OCI-LY3 (cell line): Measurements from ENCODE around the gene EGR2.
A peak's percentile ranks its signal among the peaks of the same experiment; 100 is the strongest.

Experiments used
- H2AFZ ChIP-seq: fragments of 200-600, 300-600 bp; shearing (Covaris generic); 2 replicates; pipeline ENCODE4 v1.6.0; 2014; ENCODE audit warnings: antibody characterized with exemption, low read depth, low read length
- H3K27ac ChIP-seq: fragments of 200-600, 300-600 bp; sonication (generic); 2 replicates; pipeline ENCODE4 v1.5.1; 2014; ENCODE audit warnings: mild to moderate bottlenecking, low read length, moderate library complexity, mixed read lengths
- H3K27me3 ChIP-seq: fragments of 200-600, 300-600 bp; sonication (generic); 2 replicates; pipeline ENCODE4 v1.6.1; 2014; ENCODE audit warnings: low read depth, low read length, mixed read lengths
- H3K36me3 ChIP-seq: fragments of 200-600, 300-600 bp; sonication (generic); replicated peaks from 2 replicates; pipeline ENCODE3; 2014; ENCODE audit warnings: low read depth, low read length, mixed read lengths
- H3K4me1 ChIP-seq: fragments of 300-600, 200-600 bp; sonication (generic); 2 replicates; pipeline ENCODE4 v1.6.1; 2014; ENCODE audit warnings: low read length, mixed read lengths
- H3K4me2 ChIP-seq: fragments of 200-600, 300-600 bp; sonication (generic); 2 replicates; pipeline ENCODE4 v1.6.1; 2014; ENCODE audit warnings: low read length, mixed read lengths
- H3K4me3 ChIP-seq: fragments of 300-600, 200-600 bp; sonication (generic); 2 replicates; pipeline ENCODE4 v1.5.1; 2014; ENCODE audit warnings: antibody characterized with exemption, mild to moderate bottlenecking, low read length, moderate library complexity
- H3K79me2 ChIP-seq: fragments of 300-600, 200-600 bp; shearing (Covaris generic); 2 replicates; pipeline ENCODE4 v1.6.1; 2014; ENCODE audit warnings: mild to moderate bottlenecking, low read length, mixed read lengths
- H3K9ac ChIP-seq: fragments of 300-600, 200-600 bp; shearing (Covaris generic); 2 replicates; pipeline ENCODE4 v1.6.0; 2014; ENCODE audit warnings: mild to moderate bottlenecking, low read length, moderate library complexity
- H3K9me3 ChIP-seq: fragments of 200-600, 300-600 bp; shearing (Covaris generic); 2 replicates; pipeline ENCODE4 v1.6.1; 2014; ENCODE audit warnings: low read length, mixed read lengths; ENCODE audit not compliant: insufficient read depth
- H4K20me1 ChIP-seq: fragments of 200-600, 300-600 bp; sonication (generic); 2 replicates; pipeline ENCODE4 v1.6.1; 2016; ENCODE audit warnings: low read length, mixed read lengths; ENCODE audit not compliant: insufficient read depth
- EZH2phosphoT487 ChIP-seq: fragments of 200-600 bp; shearing (Covaris generic); IDR thresholded peaks from 2 replicates; pipeline ENCODE4 v1.6.1; 2018; ENCODE audit warnings: antibody characterized with exemption, mixed run types, low read depth
- TF ChIP-seq, protein P1 (sequence below): fragments of 200-600, 300-600 bp; sonication (generic); IDR thresholded peaks from 2 replicates; pipeline ENCODE4 v1.5.1; 2014; ENCODE audit warnings: antibody characterized with exemption, low read length, low read depth

The EGR2 gene

DNA sequence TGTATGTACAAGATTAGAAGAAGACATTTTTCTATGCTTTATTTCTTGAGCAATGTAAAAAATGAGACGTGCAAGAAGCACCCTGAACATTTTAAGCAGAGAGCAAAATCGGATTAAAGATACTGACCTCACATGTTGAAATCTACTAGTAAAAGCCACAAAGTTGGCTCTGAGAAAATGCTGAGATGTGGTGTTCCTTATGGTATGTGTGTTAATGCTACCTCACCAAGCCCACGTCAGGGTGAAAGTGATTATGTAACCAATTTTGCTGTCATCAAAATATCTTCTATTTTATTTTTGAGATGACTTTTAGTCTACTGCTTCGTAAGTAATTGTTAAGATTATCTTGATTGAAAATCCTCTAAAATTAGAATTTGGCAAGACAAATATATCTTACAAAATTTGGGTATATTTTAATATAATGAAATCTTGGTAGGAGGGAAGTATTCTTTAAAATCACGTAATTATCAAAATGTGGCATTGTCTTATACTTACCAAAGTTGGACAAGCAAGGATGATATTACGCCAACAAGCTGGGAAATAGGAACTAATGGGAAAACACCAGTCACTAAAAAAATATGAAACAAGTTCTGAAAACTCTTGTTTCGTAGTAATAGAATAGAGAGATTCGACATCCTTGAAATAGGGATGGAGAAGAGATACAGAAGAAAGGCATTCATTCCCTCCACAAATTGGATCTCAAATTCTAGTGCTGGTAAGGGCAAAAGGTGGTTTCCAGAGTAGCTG is 5.8 kb downstream of the EGR2 start:
- Histone ChIP-seq H2AFZ (no peak overlapping the region), H3K4me1 (peaks cover 28% of the 10 kb centered on the region), H3K9me3 (no peaks in the 10 kb centered on the region), H3K9ac (no peak overlapping the region), H4K20me1 (peaks cover 32% of the 10 kb centered on the region), H3K79me2 (peaks cover 35% of the 10 kb centered on the region), H3K36me3 (peaks cover 13% of the 10 kb centered on the region), H3K27me3 (no peaks in the 10 kb centered on the region), H3K4me2 (no peak overlapping the region), H3K27ac (no peak overlapping the region), H3K4me3 (no peak overlapping the region)
- TF ChIP-seq EZH2phosphoT487, result no peak
- TF ChIP-seq, protein P1, sequence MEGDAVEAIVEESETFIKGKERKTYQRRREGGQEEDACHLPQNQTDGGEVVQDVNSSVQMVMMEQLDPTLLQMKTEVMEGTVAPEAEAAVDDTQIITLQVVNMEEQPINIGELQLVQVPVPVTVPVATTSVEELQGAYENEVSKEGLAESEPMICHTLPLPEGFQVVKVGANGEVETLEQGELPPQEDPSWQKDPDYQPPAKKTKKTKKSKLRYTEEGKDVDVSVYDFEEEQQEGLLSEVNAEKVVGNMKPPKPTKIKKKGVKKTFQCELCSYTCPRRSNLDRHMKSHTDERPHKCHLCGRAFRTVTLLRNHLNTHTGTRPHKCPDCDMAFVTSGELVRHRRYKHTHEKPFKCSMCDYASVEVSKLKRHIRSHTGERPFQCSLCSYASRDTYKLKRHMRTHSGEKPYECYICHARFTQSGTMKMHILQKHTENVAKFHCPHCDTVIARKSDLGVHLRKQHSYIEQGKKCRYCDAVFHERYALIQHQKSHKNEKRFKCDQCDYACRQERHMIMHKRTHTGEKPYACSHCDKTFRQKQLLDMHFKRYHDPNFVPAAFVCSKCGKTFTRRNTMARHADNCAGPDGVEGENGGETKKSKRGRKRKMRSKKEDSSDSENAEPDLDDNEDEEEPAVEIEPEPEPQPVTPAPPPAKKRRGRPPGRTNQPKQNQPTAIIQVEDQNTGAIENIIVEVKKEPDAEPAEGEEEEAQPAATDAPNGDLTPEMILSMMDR, result no peak

DNA sequence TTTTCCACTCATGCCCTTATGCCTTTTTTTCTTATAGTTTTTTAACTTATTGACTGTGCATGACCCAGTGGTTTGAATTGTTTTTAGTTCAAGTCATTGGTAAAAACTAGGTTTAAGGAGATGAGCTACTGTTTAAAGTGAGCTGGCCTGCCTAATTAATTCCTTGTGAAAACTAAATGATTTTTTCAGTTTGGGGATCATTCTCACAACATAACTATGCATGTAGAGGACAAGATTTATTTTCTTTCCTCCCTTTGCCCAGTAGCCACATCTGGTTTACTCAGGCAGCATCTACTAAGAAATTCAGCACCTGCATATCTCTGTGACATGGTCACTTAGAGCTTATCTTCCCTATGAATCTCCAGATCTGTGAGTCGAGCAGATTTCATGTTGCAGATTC is 9.9 kb downstream of the EGR2 start:
- Histone ChIP-seq H3K9ac (no peak overlapping the region), H4K20me1 (peaks cover 32% of the 10 kb centered on the region), H3K36me3 (peaks cover 13% of the 10 kb centered on the region)

DNA sequence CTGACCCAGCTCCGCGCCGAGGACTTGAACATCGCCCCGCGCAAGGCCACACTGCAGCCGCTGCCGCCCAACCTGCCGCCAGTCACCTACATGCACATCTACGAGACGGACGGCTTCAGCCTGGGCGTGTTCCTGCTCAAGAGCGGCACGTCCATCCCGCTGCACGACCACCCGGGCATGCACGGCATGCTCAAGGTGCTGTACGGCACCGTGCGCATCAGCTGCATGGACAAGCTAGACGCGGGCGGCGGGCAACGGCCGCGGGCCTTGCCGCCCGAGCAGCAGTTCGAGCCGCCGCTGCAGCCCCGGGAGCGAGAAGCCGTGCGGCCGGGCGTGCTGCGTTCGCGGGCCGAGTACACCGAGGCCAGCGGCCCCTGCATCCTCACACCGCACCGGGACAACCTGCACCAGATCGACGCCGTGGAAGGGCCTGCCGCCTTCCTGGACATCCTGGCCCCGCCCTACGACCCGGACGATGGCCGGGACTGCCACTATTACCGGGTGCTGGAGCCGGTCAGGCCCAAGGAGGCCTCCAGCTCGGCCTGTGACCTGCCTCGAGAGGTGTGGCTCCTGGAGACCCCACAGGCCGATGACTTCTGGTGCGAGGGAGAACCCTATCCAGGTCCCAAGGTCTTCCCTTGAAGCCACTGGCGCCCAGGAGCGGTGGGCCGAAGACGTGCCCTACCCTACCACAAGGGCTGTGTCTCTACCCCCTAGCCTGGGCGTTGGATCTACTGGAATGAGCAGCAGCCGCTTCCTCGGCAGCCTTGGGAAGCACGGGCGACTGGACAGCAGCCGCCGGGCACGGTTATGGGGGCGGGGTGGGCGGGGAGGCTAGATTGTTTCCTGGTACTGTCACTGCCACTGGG is 10.7 kb downstream of the EGR2 start:
- H3K36me3 ChIP-seq, result peaks cover 13% of the 10 kb centered on the region
- no peak for TF ChIP-seq EZH2phosphoT487
- TF ChIP-seq, protein P1, result no peak
- peak overlapping the region; percentile 97 for H3K4me3 ChIP-seq
- H4K20me1 ChIP-seq, result peaks cover 28% of the 10 kb centered on the region
- peak overlapping the region; percentile 83 for H3K9ac ChIP-seq
- no peak overlapping the region for H2AFZ ChIP-seq
- H3K27me3 ChIP-seq, result no peaks in the 10 kb centered on the region
- peak overlapping the region; percentile 98 for H3K4me2 ChIP-seq
- peaks cover 40% of the 10 kb centered on the region for H3K79me2 ChIP-seq
- H3K4me1 ChIP-seq, result peaks cover 13% of the 10 kb centered on the region
- peak overlapping the region; percentile 77 for H3K27ac ChIP-seq
- H3K9me3 ChIP-seq, result no peaks in the 10 kb centered on the region

More for the DNA sequence above, 9.9 kb downstream of the EGR2 start:
- Histone ChIP-seq H3K27ac (no peak overlapping the region), H3K4me2 (peak overlapping the region; percentile 98), H3K4me3 (peak overlapping the region; percentile 97), H3K4me1 (peaks cover 21% of the 10 kb centered on the region), H2AFZ (no peak overlapping the region), H3K79me2 (peaks cover 40% of the 10 kb centered on the region), H3K9me3 (no peaks in the 10 kb centered on the region), H3K27me3 (no peaks in the 10 kb centered on the region)
- TF ChIP-seq EZH2phosphoT487, result no peak
- TF ChIP-seq, protein P1, result no peak
